ENCODE results near the gene MAB21L4. TPM values are rescaled to one million over a fixed set of nuclear protein-coding genes. Genes with fewer than 3 reads are reported as not detected.

Gene MAB21L4
- total RNA-seq, 4 donors from 2014 or later, result 0.83 TPM; not detected in 3

DNA sequence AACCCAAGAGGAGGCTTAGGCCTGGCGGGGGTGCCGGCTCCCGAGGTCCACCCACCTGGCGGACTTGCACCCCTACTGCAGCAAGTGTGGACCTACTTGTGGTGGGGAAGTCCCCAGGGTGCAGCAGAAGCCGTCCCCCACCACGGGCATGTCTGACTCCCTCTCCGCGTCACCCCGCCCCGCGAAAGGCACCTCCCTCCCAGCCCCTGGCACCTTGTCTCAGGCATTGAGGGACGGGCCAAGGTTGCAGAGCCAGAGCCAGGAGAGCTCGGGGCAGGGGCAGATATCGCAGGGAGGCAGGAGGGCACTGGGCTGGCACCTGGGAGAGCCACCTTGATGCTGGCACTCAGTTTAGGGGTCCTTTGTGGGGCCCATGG, 29.2 kb upstream of the MAB21L4 start:
- DNase-seq (ENCODE audit: extremely low spot score), result no peak
- WGBS, result 79% methylated on average over 8 of the region's 14 CpGs
- H3K27ac ChIP-seq (replicated peaks in 1 of 4), result no peak overlapping the region

DNA sequence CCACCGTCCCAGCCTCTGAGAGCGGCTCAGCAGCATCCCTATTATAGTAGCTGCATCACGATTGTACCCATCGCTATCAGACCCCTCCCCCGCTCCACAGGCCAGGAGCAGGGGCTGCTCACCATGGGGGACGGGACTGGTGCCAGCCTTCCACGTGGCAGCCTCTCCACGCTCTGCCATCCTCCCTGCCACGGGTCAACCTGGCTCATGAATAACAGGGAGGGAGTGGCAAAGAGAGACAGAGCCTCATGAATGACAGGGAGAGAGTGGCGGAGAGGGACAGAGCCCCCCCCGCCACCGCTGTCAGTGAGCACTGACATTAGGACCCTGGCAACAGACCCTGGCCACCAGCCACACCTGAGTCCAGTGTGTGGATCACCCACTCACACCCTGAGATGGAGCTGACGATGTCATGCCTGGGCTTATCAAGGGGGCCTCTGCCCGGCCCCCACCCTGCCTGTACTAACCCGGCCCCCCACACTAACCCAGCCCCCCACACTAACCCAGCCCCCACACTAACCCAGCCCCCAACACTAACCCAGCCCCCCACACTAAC, 27.1 kb upstream of the MAB21L4 start:
- Histone ChIP-seq H3K9me3 (no peaks in the 10 kb centered on the region), H3K27me3 (peaks cover 0 to 19% (median 0%) of the 10 kb centered on the region in 4 donors), H3K27ac (replicated peaks in 1 of 4) (no peak overlapping the region), H3K36me3 (no peaks in the 10 kb centered on the region), H3K4me3 (no peak overlapping the region), H3K4me1 (peaks cover 0 to 21% (median 12%) of the 10 kb centered on the region in 4 donors)
- no peak for DNase-seq (ENCODE audit: extremely low spot score)
- intact Hi-C loops (cut with DNase I), result no loop called here
- TF ChIP-seq EP300 (IDR thresholded peaks at IDR 0.05), result no peak
- 69% methylated on average over 10 of the region's 15 CpGs for WGBS

More for the DNA sequence above, 29.2 kb upstream of the MAB21L4 start:
- TF ChIP-seq POLR2AphosphoS5 (IDR thresholded peaks at IDR 0.05) (no peak), POLR2A (IDR thresholded peaks at IDR 0.05; ENCODE audit: low read depth) (no peak), EP300 (IDR thresholded peaks at IDR 0.05) (no peak)
- TF ChIP-seq, protein P1, sequence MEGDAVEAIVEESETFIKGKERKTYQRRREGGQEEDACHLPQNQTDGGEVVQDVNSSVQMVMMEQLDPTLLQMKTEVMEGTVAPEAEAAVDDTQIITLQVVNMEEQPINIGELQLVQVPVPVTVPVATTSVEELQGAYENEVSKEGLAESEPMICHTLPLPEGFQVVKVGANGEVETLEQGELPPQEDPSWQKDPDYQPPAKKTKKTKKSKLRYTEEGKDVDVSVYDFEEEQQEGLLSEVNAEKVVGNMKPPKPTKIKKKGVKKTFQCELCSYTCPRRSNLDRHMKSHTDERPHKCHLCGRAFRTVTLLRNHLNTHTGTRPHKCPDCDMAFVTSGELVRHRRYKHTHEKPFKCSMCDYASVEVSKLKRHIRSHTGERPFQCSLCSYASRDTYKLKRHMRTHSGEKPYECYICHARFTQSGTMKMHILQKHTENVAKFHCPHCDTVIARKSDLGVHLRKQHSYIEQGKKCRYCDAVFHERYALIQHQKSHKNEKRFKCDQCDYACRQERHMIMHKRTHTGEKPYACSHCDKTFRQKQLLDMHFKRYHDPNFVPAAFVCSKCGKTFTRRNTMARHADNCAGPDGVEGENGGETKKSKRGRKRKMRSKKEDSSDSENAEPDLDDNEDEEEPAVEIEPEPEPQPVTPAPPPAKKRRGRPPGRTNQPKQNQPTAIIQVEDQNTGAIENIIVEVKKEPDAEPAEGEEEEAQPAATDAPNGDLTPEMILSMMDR (IDR thresholded peaks at IDR 0.05), result no peak
- H3K9me3 ChIP-seq, result no peaks in the 10 kb centered on the region
- H3K4me3 ChIP-seq, result no peak overlapping the region
- H3K36me3 ChIP-seq, result no peaks in the 10 kb centered on the region
- intact Hi-C loops (cut with DNase I), result no loop called here
- H3K4me1 ChIP-seq, result peaks cover 0 to 21% (median 12%) of the 10 kb centered on the region in 4 donors
- peaks cover 0 to 22% (median 0%) of the 10 kb centered on the region in 4 donors for H3K27me3 ChIP-seq

DNA sequence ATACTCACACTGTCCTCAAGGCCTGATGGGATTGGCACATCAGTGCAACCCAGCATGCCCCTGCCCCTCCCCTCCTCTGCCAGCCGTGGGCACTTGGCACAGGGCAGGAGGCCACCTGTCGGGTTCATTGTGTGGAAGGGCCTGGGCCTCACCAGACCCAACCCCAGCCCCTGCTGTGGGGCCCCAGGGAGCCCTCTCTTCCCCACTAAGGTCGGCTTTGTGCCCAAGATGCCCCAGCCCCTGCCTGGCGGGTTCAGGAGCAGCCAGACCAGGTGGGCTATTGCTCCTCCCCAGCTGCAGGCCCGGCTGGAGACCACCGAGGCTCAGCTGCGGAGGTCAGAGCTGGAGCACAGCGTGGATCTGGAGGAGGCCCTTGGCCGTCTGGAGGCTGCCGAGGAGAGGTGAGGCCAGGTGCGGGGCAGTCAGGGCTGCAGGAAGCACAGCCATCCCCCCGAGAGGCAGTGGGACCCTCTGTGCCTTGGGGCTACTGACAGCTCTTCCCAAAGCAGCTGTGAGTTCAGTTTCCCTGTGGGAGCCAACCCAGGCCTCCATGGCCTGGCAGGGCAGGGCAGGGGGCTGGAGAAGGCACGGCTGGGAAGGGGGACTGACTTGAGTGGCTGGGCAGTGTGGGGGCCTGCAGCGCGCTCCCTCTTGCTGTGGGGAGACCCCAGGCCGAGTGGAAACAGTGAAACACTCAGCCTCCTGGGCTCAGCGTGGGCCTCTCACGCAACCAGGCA, 26.5 kb upstream of the MAB21L4 start:
- TF ChIP-seq POLR2A (IDR thresholded peaks at IDR 0.05; ENCODE audit: low read depth), result no peak
- no peak for TF ChIP-seq EP300 (IDR thresholded peaks at IDR 0.05)
- TF ChIP-seq, protein P1 (IDR thresholded peaks at IDR 0.05), result no peak
- no peak for TF ChIP-seq POLR2AphosphoS5 (IDR thresholded peaks at IDR 0.05)
- H3K9me3 ChIP-seq, result no peaks in the 10 kb centered on the region
- peaks cover 0 to 26% (median 0%) of the 10 kb centered on the region in 4 donors for H3K27me3 ChIP-seq
- 80% methylated on average over 2 of the region's 18 CpGs for WGBS
- H3K36me3 ChIP-seq, result no peaks in the 10 kb centered on the region
- no peak for DNase-seq (ENCODE audit: extremely low spot score)
- H3K27ac ChIP-seq (replicated peaks in 1 of 4), result no peak overlapping the region
- intact Hi-C loops (cut with DNase I), result no loop called here
- no peak overlapping the region for H3K4me3 ChIP-seq
- H3K4me1 ChIP-seq, result peaks cover 0 to 21% (median 12%) of the 10 kb centered on the region in 4 donors

DNA sequence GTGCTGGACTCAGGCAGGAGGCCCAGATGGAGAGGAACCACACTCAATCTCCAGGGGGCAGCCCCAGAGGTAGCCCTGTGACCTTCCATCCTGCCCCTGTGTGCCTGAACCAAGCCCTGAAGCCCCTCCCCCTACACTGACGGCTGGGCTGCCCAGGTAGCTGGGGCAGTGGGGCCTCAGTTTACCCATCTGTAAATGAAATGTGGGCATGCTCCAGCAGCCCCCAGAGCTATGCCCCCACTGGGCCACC, 26.0 kb upstream of the MAB21L4 start:
- intact Hi-C loops (cut with DNase I), result no loop called here
- Histone ChIP-seq H3K36me3 (no peaks in the 10 kb centered on the region), H3K9me3 (no peaks in the 10 kb centered on the region), H3K4me1 (peaks cover 3 to 22% (median 10%) of the 10 kb centered on the region in 4 donors), H3K27me3 (peaks cover 0 to 31% (median 0%) of the 10 kb centered on the region in 4 donors), H3K4me3 (no peak overlapping the region), H3K27ac (replicated peaks in 1 of 4) (no peak overlapping the region)
- no peak for DNase-seq (ENCODE audit: extremely low spot score)
- no CpG with 5 or more reads among the region's 1 CpG for WGBS
- no peak for TF ChIP-seq POLR2AphosphoS5 (IDR thresholded peaks at IDR 0.05)
- no peak for TF ChIP-seq EP300 (IDR thresholded peaks at IDR 0.05)
- no peak for TF ChIP-seq POLR2A (IDR thresholded peaks at IDR 0.05; ENCODE audit: low read depth)
- TF ChIP-seq, protein P1 (IDR thresholded peaks at IDR 0.05), result no peak

DNA sequence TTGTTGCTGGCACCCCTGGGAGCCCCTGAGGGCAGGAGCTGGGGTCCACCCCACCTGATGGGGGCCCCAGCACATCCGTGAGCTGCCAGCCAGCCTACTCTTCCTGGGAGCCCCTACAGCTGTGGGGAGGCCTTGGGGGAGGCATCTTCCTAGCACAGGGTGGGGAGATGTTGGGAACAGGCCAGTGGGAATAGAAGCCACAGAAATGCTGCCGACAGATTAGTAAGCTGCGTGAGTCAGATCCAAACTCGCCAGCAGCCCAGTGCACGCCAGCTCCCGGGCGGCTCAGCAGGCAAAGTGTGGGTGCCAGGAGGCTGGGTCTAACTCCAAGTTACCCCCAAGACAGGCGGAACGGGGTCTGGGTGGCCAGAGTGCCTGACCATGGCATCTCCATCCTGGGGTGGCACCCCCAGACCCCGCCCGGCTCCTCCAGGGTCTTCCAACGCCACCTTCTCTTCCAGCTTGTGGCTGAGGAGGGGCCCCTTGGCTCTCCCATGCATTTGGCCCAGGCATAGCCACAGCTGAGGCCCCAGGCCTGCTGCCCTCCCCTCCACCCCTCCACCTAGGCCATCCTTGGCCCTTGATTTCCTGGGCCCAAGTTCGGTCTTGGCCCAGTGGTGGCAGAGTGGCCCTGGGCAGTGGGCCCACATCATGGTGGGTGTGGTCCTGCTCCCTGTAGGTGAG, 25.5 kb upstream of the MAB21L4 start:
- no peak for DNase-seq (ENCODE audit: extremely low spot score)
- intact Hi-C loops (cut with DNase I), result no loop called here
- TF ChIP-seq, protein P1 (IDR thresholded peaks at IDR 0.05), result no peak
- TF ChIP-seq POLR2A (IDR thresholded peaks at IDR 0.05; ENCODE audit: low read depth) (no peak), EP300 (IDR thresholded peaks at IDR 0.05) (no peak), POLR2AphosphoS5 (IDR thresholded peaks at IDR 0.05) (no peak)
- Histone ChIP-seq H3K27me3 (peaks cover 0 to 35% (median 0%) of the 10 kb centered on the region in 4 donors), H3K4me1 (peaks cover 7 to 22% (median 11%) of the 10 kb centered on the region in 4 donors), H3K36me3 (no peaks in the 10 kb centered on the region), H3K9me3 (no peaks in the 10 kb centered on the region), H3K4me3 (no peak overlapping the region), H3K27ac (replicated peaks in 1 of 4) (no peak overlapping the region)
- 93% methylated on average over 3 of the region's 13 CpGs for WGBS

All from esophagus muscularis mucosa (tissue), 4 donors.